B cell (primary cell): ENCODE measurements around the gene ABI3BP. TPM values are rescaled to one million over a fixed set of nuclear protein-coding genes. Genes with fewer than 3 reads are reported as not detected.

ENCODE experiments used
- ATAC-seq: fragments of 200-7000 bp; cut with Tn5 transposase; one replicate; pipeline ENCODE4 v1.10.0; 2021; ENCODE audit warnings: low read depth, mild to moderate bottlenecking, moderate number of reproducible peaks, moderate library complexity
- CTCF ChIA-PET: fragments of 350-600 bp; sonication (Branson Sonifier 250); formaldehyde crosslinking; loops from one replicate; lab custom pipeline; 2021; ENCODE audit warnings: antibody characterized with exemption, inconsistent platforms; lab: Charles Lee
- POLR2A ChIA-PET: fragments of 350-600 bp; sonication (Branson Sonifier 250); formaldehyde crosslinking; loops from one replicate; lab custom pipeline; 2021; ENCODE audit warnings: antibody characterized with exemption; lab: Charles Lee
- DNase-seq: peaks from one replicate; pipeline ENCODE4 v3.0.0; 2013
- H2AFZ ChIP-seq: 2 replicates; pipeline ENCODE4 v1.6.1; 2012; ENCODE audit warnings: mild to moderate bottlenecking, low read depth, low read length; ENCODE audit not compliant: insufficient read depth, poor library complexity, severe bottlenecking
- H3K27ac ChIP-seq, 2 donors: 1 replicate in 1 of 2; 2 replicates in 1 of 2; pipeline ENCODE4 v1.5.1; 2012 to 2013; ENCODE audit warnings: low read length in 2 of 2, mild to moderate bottlenecking in 2 of 2, moderate library complexity in 1 of 2
- H3K27me3 ChIP-seq, 4 experiments: fragments of 200-600 bp in 1 of 4; sonication (generic) in 1 of 4; replicated peaks in 1 of 4; 1 replicate in 2 of 4; 2 replicates in 2 of 4; pipeline versions ENCODE4 v1.6.1 to v1.7.0; 2013 to 2016; ENCODE audit warnings: low read length in 3 of 4, mild to moderate bottlenecking in 2 of 4, mixed read lengths in 1 of 4, moderate library complexity in 1 of 4; ENCODE audit not compliant: insufficient read depth in 4 of 4, control insufficient read depth in 3 of 4; ENCODE audit errors: control extremely low read depth in 1 of 4
- H3K36me3 ChIP-seq, 2 experiments: replicated peaks in 1 of 2; 1 replicate in 1 of 2; 2 replicates in 1 of 2; pipeline versions ENCODE4 v1.6.1 to v1.7.1; 2013; ENCODE audit warnings: low read length in 1 of 2; ENCODE audit not compliant: insufficient read depth in 2 of 2, control insufficient read depth in 1 of 2; ENCODE audit errors: control extremely low read depth in 1 of 2, extremely low read depth in 1 of 2
- H3K4me1 ChIP-seq, 2 donors: fragments of 200-600 bp in 1 of 2; sonication (generic) in 1 of 2; 1 replicate in 1 of 2; 2 replicates in 1 of 2; pipeline versions ENCODE4 v1.5.1 to v1.6.1; 2013 to 2017; ENCODE audit warnings: low read length in 2 of 2; ENCODE audit not compliant: control insufficient read depth in 2 of 2, insufficient read depth in 2 of 2
- H3K4me2 ChIP-seq: replicated peaks from 2 replicates; pipeline ENCODE3; 2012; ENCODE audit warnings: mild to moderate bottlenecking, low read depth, low read length; ENCODE audit not compliant: poor library complexity, severe bottlenecking
- H3K4me3 ChIP-seq, 5 experiments: fragments of 200-600 bp in 1 of 5; sonication (generic) in 1 of 5; 1 replicate in 3 of 5; 2 replicates in 2 of 5; pipeline versions ENCODE4 v1.5.1 to v1.7.0; 2011 to 2016; ENCODE audit warnings: low read length in 4 of 5, mild to moderate bottlenecking in 4 of 5, low read depth in 2 of 5, control low read depth in 1 of 5, moderate library complexity in 1 of 5; ENCODE audit not compliant: insufficient read depth in 1 of 5; ENCODE audit errors: control extremely low read depth in 1 of 5, extremely low read depth in 1 of 5
- H3K79me2 ChIP-seq: fragments of 200-600 bp; sonication (generic); one replicate; pipeline ENCODE4 v1.6.0; 2016; ENCODE audit warnings: low read length; ENCODE audit not compliant: control insufficient read depth, insufficient read depth
- H3K9ac ChIP-seq: fragments of 200-600 bp; sonication (generic); 2 replicates; pipeline ENCODE4 v1.6.1; 2017; ENCODE audit warnings: mild to moderate bottlenecking, low read length, moderate library complexity
- H3K9me3 ChIP-seq, 3 donors: one replicate each; pipeline versions ENCODE4 v1.6.1 to v1.7.1; 2013; ENCODE audit warnings: low read length in 2 of 3; ENCODE audit not compliant: control insufficient read depth in 2 of 3, insufficient read depth in 1 of 3; ENCODE audit errors: control extremely low read depth in 1 of 3
- H4K20me1 ChIP-seq: 2 replicates; pipeline ENCODE4 v1.6.0; 2012; ENCODE audit warnings: mild to moderate bottlenecking, low read length; ENCODE audit not compliant: insufficient read depth, control insufficient read depth, poor library complexity, severe bottlenecking
- H3K27ac Mint-ChIP-seq: one replicate; pipeline ENCODE4 v1.8.0; 2021; ENCODE audit warnings: mixed read lengths
- H3K27me3 Mint-ChIP-seq: one replicate; pipeline ENCODE4 v1.8.0; 2021; ENCODE audit warnings: mixed read lengths
- H3K4me1 Mint-ChIP-seq: one replicate; pipeline ENCODE4 v1.8.0; 2021; ENCODE audit warnings: mixed read lengths
- H3K4me3 Mint-ChIP-seq: one replicate; pipeline ENCODE4 v1.8.0; 2021; ENCODE audit warnings: mixed read lengths
- H3K9me3 Mint-ChIP-seq: one replicate; pipeline ENCODE4 v1.8.0; 2022; ENCODE audit warnings: mixed read lengths; ENCODE audit not compliant: insufficient read depth
- CTCF ChIP-seq: fragments of 200-600 bp; IDR thresholded peaks from one replicate; pipeline ENCODE4 v1.8.0; 2022; ENCODE audit warnings: antibody characterized with exemption, mild to moderate bottlenecking
- EZH2 ChIP-seq: IDR thresholded peaks from 2 replicates; pipeline ENCODE4 v1.6.1; 2012; ENCODE audit warnings: borderline replicate concordance, low read depth, mild to moderate bottlenecking, moderate library complexity, low read length; ENCODE audit not compliant: insufficient read depth, poor library complexity, severe bottlenecking
- WGBS: methylation state at CpG from one replicate; pipeline ENCODE4 v1.1.5; 2013; ENCODE audit warnings: missing lambda C conversion rate; ENCODE audit not compliant: insufficient coverage; 5-methylcytosine and 5-hydroxymethylcytosine counted together
- intact Hi-C: fragments of 100-400 bp; cut with micrococcal nuclease; formaldehyde crosslinking; loops from one replicate; pipeline ENCODE4 v1.10.0; 2022
- polyA plus RNA-seq: library from polyadenylated mRNA; depleted of rRNA; stranded (reverse); fragments of >200 nt; gene quantifications from 2 replicates; pipeline ENCODE4 v1.2.3, GENCODE V29; 2012
- total RNA-seq, 2 donors: library from RNA; stranded (reverse); fragments of 120-200 nt in 1 of 2; gene quantifications; 1 replicate in 1 of 2; 2 replicates in 1 of 2; pipeline versions ENCODE4 v1.2.3 to v1.2.4, GENCODE V29; 2013 to 2022

Gene ABI3BP
- total and polyA plus RNA-seq, 2 donors (not counting 1 experiment from before 2014, with no cell fraction given) = not detected

GRCh38 chr3:100703865-100704264, 289.4 kb downstream of the ABI3BP start:
- no peak overlapping the region for H2AFZ ChIP-seq
- H4K20me1 ChIP-seq = no peaks in the 10 kb centered on the region
- TF ChIP-seq CTCF = no peak
- TF ChIP-seq EZH2 = no peak
- ATAC-seq (no peak), DNase-seq (no peak)
- Mint-ChIP-seq H3K4me3 (no peak overlapping the region), H3K9me3 (no peaks in the 10 kb centered on the region), H3K27ac (no peak overlapping the region), H3K27me3 (peaks cover 56% of the 10 kb centered on the region), H3K4me1 (peaks cover 5% of the 10 kb centered on the region)
- no peak overlapping the region for H3K4me3 ChIP-seq
- no peak overlapping the region for H3K27ac ChIP-seq
- CTCF ChIA-PET = no interaction called here
- no peak overlapping the region for H3K9ac ChIP-seq
- H3K4me1 ChIP-seq = peaks cover 6% of the 10 kb centered on the region in 2 donors
- H3K4me2 ChIP-seq = no peak overlapping the region
- peaks cover 0 to 1% (median 0%) of the 10 kb centered on the region in 3 donors for H3K9me3 ChIP-seq
- intact Hi-C loops = no loop called here
- H3K36me3 ChIP-seq = no peaks in the 10 kb centered on the region
- H3K79me2 ChIP-seq = peaks cover 9% of the 10 kb centered on the region
- WGBS = 77% methylated on average over 4 of the region's 4 CpGs
- POLR2A ChIA-PET = no interaction called here
- H3K27me3 ChIP-seq = peaks cover 0 to 25% (median 13%) of the 10 kb centered on the region in 4 experiments

- Histone ChIP-seq H3K9ac (no peak overlapping the region), H3K79me2 (no peaks in the 10 kb centered on the region), H3K4me2 (no peak overlapping the region), H3K9me3 (peaks cover 0 to 1% (median 0%) of the 10 kb centered on the region in 3 donors), H2AFZ (no peak overlapping the region), H3K4me1 (no peaks in the 10 kb centered on the region), H3K27me3 (peaks cover 0 to 29% (median 15%) of the 10 kb centered on the region in 4 experiments), H4K20me1 (no peaks in the 10 kb centered on the region), H3K27ac (no peak overlapping the region), H3K4me3 (no peak overlapping the region), H3K36me3 (no peaks in the 10 kb centered on the region)
- DNase-seq = no peak
- Mint-ChIP-seq H3K4me1 (no peaks in the 10 kb centered on the region), H3K4me3 (no peak overlapping the region), H3K27ac (no peak overlapping the region), H3K27me3 (peaks cover 63% of the 10 kb centered on the region), H3K9me3 (no peaks in the 10 kb centered on the region)
- CTCF ChIA-PET = no interaction called here
- POLR2A ChIA-PET = no interaction called here
- no peak for TF ChIP-seq CTCF
- TF ChIP-seq EZH2 = no peak
- ATAC-seq = no peak
- intact Hi-C loops = no loop called here
- no CpG with 5 or more reads among the region's 5 CpGs for WGBS
Observed at GRCh38 chr3:100702980-100703345, 290.3 kb downstream of the ABI3BP start.
